ENCODE data around the gene PRKCA.

GRCh38 chr17:66836063-66837005, 533.9 kb downstream of the PRKCA start:
- TF ChIP-seq POLR2A (IDR thresholded peaks at IDR 0.05; ENCODE audit: low read depth) = no peak
- TF ChIP-seq POLR2AphosphoS5 (IDR thresholded peaks at IDR 0.05) = no peak
